Mesenchymal stem cell (in vitro differentiated cells and primary cell): ENCODE data around the gene NUTM2F.

Source experiments
- DNase-seq: peaks from one replicate; pipeline ENCODE4 v3.0.0-alpha.2; 2013
- H2AFZ ChIP-seq: one replicate; pipeline ENCODE4 v1.6.1; 2013; ENCODE audit warnings: low read depth, mild to moderate bottlenecking, control low read depth, inconsistent platforms, low read length, moderate library complexity
- H2AK5ac ChIP-seq: 2 replicates; pipeline ENCODE4 v1.6.1; 2013; ENCODE audit warnings: low read length, moderate library complexity, mild to moderate bottlenecking, inconsistent platforms; ENCODE audit not compliant: severe bottlenecking
- H2BK120ac ChIP-seq: one replicate; pipeline ENCODE4 v1.6.1; 2013; ENCODE audit warnings: low read depth, mild to moderate bottlenecking, inconsistent platforms, low read length, moderate library complexity
- H2BK12ac ChIP-seq, 2 experiments: one replicate each; pipeline ENCODE4 v1.6.1; 2013; ENCODE audit warnings: inconsistent platforms in 2 of 2, low read length in 2 of 2, mild to moderate bottlenecking in 2 of 2, moderate library complexity in 2 of 2, control low read depth in 1 of 2
- H2BK15ac ChIP-seq: one replicate; pipeline ENCODE4 v1.6.1; 2013; ENCODE audit warnings: mild to moderate bottlenecking, low read depth, inconsistent platforms; ENCODE audit not compliant: poor library complexity, severe bottlenecking
- H2BK5ac ChIP-seq: 2 replicates; pipeline ENCODE4 v1.6.1; 2013; ENCODE audit warnings: low read depth, mild to moderate bottlenecking, low read length, control low read depth, inconsistent platforms; ENCODE audit not compliant: poor library complexity, severe bottlenecking
- H3K14ac ChIP-seq, 2 experiments: one replicate each; pipeline ENCODE4 v1.6.1; 2013; ENCODE audit warnings: inconsistent platforms in 2 of 2, low read length in 2 of 2, control low read depth in 1 of 2, mild to moderate bottlenecking in 1 of 2, moderate library complexity in 1 of 2
- H3K18ac ChIP-seq, 2 experiments: one replicate each; pipeline ENCODE4 v1.6.1; 2013; ENCODE audit warnings: inconsistent platforms in 2 of 2, low read length in 2 of 2, control low read depth in 1 of 2, low read depth in 1 of 2, mild to moderate bottlenecking in 1 of 2
- H3K23ac ChIP-seq, 2 experiments: one replicate each; pipeline ENCODE4 v1.6.1; 2013; ENCODE audit warnings: inconsistent platforms in 2 of 2, low read length in 2 of 2, mild to moderate bottlenecking in 2 of 2, moderate library complexity in 2 of 2, control low read depth in 1 of 2
- H3K27ac ChIP-seq: 2 replicates; pipeline ENCODE4 v1.5.1; 2013; ENCODE audit warnings: mild to moderate bottlenecking, moderate library complexity, low read length, control low read depth, inconsistent platforms; ENCODE audit not compliant: poor library complexity, severe bottlenecking
- H3K27me3 ChIP-seq, 2 experiments: 2 replicates each; pipeline versions ENCODE4 v1.6.1 to v1.7.0; 2013; ENCODE audit warnings: low read length in 2 of 2, mild to moderate bottlenecking in 2 of 2, moderate library complexity in 2 of 2, control low read depth in 1 of 2, inconsistent platforms in 1 of 2; ENCODE audit not compliant: control insufficient read depth in 1 of 2, insufficient read depth in 1 of 2
- H3K36me3 ChIP-seq, 2 experiments: 2 replicates each; pipeline versions ENCODE4 v1.6.1 to v1.7.0; 2013; ENCODE audit warnings: low read length in 2 of 2, control low read depth in 1 of 2, inconsistent platforms in 1 of 2, low read depth in 1 of 2, mild to moderate bottlenecking in 1 of 2; ENCODE audit not compliant: insufficient read depth in 2 of 2, control insufficient read depth in 1 of 2
- H3K4ac ChIP-seq, 2 experiments: one replicate each; pipeline ENCODE4 v1.6.1; 2013; ENCODE audit warnings: inconsistent platforms in 2 of 2, low read length in 2 of 2, mild to moderate bottlenecking in 2 of 2, moderate library complexity in 2 of 2, control low read depth in 1 of 2, low read depth in 1 of 2
- H3K4me1 ChIP-seq: 2 replicates; pipeline ENCODE4 v1.6.1; 2013; ENCODE audit warnings: low read depth, low read length, control low read depth; ENCODE audit not compliant: control insufficient read depth, insufficient read depth
- H3K4me2 ChIP-seq: 2 replicates; pipeline ENCODE4 v1.6.1; 2013; ENCODE audit warnings: low read length, mild to moderate bottlenecking, inconsistent platforms; ENCODE audit not compliant: poor library complexity, severe bottlenecking
- H3K4me3 ChIP-seq, 2 experiments: 2 replicates each; pipeline versions ENCODE4 v1.5.1 to v1.7.0; 2013; ENCODE audit warnings: low read length in 2 of 2, mild to moderate bottlenecking in 2 of 2, control low read depth in 1 of 2, low read depth in 1 of 2; ENCODE audit not compliant: insufficient read depth in 1 of 2
- H3K79me1 ChIP-seq: replicated peaks from 2 replicates; pipeline ENCODE4 v1.6.1; 2013; ENCODE audit warnings: mild to moderate bottlenecking, control low read depth, low read length, inconsistent platforms; ENCODE audit not compliant: poor library complexity, severe bottlenecking
- H3K9ac ChIP-seq: 2 replicates; pipeline ENCODE4 v1.7.0; 2013; ENCODE audit warnings: mild to moderate bottlenecking, low read length, moderate library complexity
- H3K9me3 ChIP-seq: 2 replicates; pipeline ENCODE4 v1.7.0; 2013; ENCODE audit warnings: mild to moderate bottlenecking, low read length; ENCODE audit not compliant: control insufficient read depth
- H4K8ac ChIP-seq: one replicate; pipeline ENCODE4 v1.6.1; 2013; ENCODE audit warnings: inconsistent platforms, mild to moderate bottlenecking, low read length, moderate library complexity
- H4K91ac ChIP-seq: one replicate; pipeline ENCODE4 v1.6.1; 2013; ENCODE audit warnings: mild to moderate bottlenecking, low read length, inconsistent platforms
- WGBS: methylation state at CpG from one replicate; pipeline ENCODE4 v1.1.7; 2013; ENCODE audit warnings: mixed read lengths; 5-methylcytosine and 5-hydroxymethylcytosine counted together

Gene NUTM2F

GRCh38 chr9:94286116-94286515 is 42.3 kb downstream of the NUTM2F start:
- no peak overlapping the region for H3K14ac ChIP-seq
- H3K23ac ChIP-seq, result no peak overlapping the region
- WGBS, result no CpG with 5 or more reads among the region's 3 CpGs
- no peak overlapping the region for H2AFZ ChIP-seq
- H2BK15ac ChIP-seq, result no peak overlapping the region
- no peak overlapping the region for H3K4me3 ChIP-seq
- peaks cover 3 to 12% of the 10 kb centered on the region in 2 experiments for H3K36me3 ChIP-seq
- no peaks in the 10 kb centered on the region for H3K4me1 ChIP-seq
- no peak for DNase-seq
- H3K4me2 ChIP-seq, result no peak overlapping the region
- H2BK120ac ChIP-seq, result no peak overlapping the region
- H3K9me3 ChIP-seq, result no peaks in the 10 kb centered on the region
- H3K4ac ChIP-seq, result no peak overlapping the region
- H2BK12ac ChIP-seq, result no peak overlapping the region
- H4K91ac ChIP-seq, result no peak overlapping the region
- H3K18ac ChIP-seq, result no peak overlapping the region
- no peak overlapping the region for H2BK5ac ChIP-seq
- H3K79me1 ChIP-seq, result peaks cover 9% of the 10 kb centered on the region
- no peak overlapping the region for H4K8ac ChIP-seq
- H3K9ac ChIP-seq, result no peak overlapping the region
- no peak overlapping the region for H2AK5ac ChIP-seq
- no peaks in the 10 kb centered on the region for H3K27me3 ChIP-seq
- H3K27ac ChIP-seq, result no peak overlapping the region

- Histone ChIP-seq H2BK15ac (no peak overlapping the region), H2BK12ac (no peak overlapping the region), H3K79me1 (peaks cover 10% of the 10 kb centered on the region), H3K18ac (no peak overlapping the region), H3K4me1 (no peaks in the 10 kb centered on the region), H4K91ac (no peak overlapping the region), H3K9me3 (peaks cover 9% of the 10 kb centered on the region), H3K4me2 (no peak overlapping the region), H3K14ac (no peak overlapping the region), H3K27ac (no peak overlapping the region), H2BK120ac (no peak overlapping the region), H2AK5ac (no peak overlapping the region), H4K8ac (no peak overlapping the region), H3K9ac (no peak overlapping the region), H3K23ac (no peak overlapping the region), H3K27me3 (no peaks in the 10 kb centered on the region), H3K36me3 (peaks cover 8 to 26% of the 10 kb centered on the region in 2 experiments), H3K4me3 (no peak overlapping the region), H3K4ac (no peak overlapping the region), H2AFZ (no peak overlapping the region), H2BK5ac (no peak overlapping the region)
- DNase-seq, result no peak
Measured at GRCh38 chr9:94281101-94281500, 47.3 kb downstream of the NUTM2F start.

DNA sequence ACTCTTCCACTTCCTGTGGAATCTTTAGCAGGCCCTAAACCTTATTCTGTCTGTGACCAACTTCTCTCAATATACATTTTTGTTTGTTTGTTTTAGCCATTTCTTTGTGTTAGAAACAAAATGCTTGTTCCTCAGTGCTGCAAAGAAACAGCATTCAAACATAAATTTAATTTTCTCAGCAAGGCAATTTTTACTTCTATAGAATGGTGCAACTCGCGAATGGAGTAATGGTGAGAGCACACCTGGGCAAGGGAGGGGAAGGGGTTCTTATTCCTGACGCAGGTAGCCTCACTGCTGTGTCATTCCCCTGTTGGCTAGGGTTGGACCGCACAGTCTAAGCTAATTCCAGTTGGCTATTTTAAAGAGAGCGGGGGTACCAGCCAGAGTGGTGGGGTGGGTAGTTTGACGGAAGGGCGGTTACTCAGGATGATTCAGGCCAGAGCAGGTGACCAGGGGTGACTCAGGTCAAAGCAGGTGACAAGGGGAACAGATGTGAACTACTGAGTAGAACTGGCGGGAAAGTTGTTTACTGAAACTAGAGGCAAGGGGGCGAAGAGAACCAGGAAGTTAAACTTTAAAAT is 47.9 kb downstream of the NUTM2F start:
- Histone ChIP-seq H3K9ac (no peak overlapping the region), H3K4me3 (no peak overlapping the region), H2BK5ac (no peak overlapping the region), H2BK15ac (no peak overlapping the region), H3K9me3 (peaks cover 9% of the 10 kb centered on the region), H3K18ac (no peak overlapping the region), H3K23ac (no peak overlapping the region), H2AFZ (no peak overlapping the region), H3K14ac (no peak overlapping the region), H3K36me3 (peaks cover 8 to 25% of the 10 kb centered on the region in 2 experiments), H2BK120ac (no peak overlapping the region), H3K4me1 (no peaks in the 10 kb centered on the region), H3K4ac (no peak overlapping the region), H2AK5ac (no peak overlapping the region), H3K4me2 (no peak overlapping the region), H3K79me1 (peaks cover 13% of the 10 kb centered on the region), H4K8ac (no peak overlapping the region), H4K91ac (no peak overlapping the region), H2BK12ac (no peak overlapping the region), H3K27ac (no peak overlapping the region), H3K27me3 (no peaks in the 10 kb centered on the region)
- DNase-seq, result no peak
- whole genome bisulfite sequencing, result 97% methylated on average over 8 of the region's 9 CpGs

DNA sequence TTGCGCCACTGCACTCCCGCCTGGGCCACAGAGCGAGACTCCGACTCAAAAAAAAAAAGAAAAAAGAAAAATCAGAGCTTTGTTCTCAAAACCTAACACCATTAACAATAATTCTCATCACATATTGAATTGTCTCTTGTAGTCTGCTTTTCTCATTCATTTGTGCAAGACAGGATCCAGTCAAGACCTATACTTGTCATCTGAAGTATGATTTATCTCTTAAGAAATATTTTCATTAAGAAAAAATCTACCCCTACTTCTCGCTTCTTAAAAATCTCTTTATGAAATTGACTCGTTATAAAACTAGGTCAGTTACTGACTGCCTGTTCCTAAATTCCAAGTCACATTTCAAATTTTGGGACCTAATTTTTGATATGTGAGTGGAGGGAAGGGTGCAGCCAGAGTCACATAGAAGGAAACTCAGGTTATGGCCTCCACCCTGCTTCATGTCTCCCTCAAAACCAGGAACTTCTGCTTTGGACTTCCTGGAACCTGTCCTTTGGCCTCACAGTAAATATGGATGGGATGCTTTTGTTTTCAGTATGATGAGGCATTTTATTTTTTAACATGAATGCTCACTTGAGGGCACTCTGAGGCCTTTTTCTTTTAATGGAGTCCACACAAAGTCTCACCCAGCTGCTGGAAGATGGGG is 50.4 kb downstream of the NUTM2F start:
- no peak overlapping the region for H3K27ac ChIP-seq

More for the DNA sequence above, 50.4 kb downstream of the NUTM2F start:
- Histone ChIP-seq H2BK15ac (no peak overlapping the region), H4K8ac (no peak overlapping the region), H3K4ac (no peak overlapping the region), H3K4me1 (no peaks in the 10 kb centered on the region), H3K4me3 (no peak overlapping the region), H2BK5ac (no peak overlapping the region), H3K79me1 (peaks cover 20% of the 10 kb centered on the region), H2AK5ac (no peak overlapping the region), H3K14ac (no peak overlapping the region), H4K91ac (no peak overlapping the region), H3K27me3 (no peaks in the 10 kb centered on the region), H3K23ac (no peak overlapping the region), H2AFZ (no peak overlapping the region), H2BK120ac (no peak overlapping the region), H3K9ac (no peak overlapping the region), H3K4me2 (no peak overlapping the region), H3K9me3 (peaks cover 9% of the 10 kb centered on the region), H3K18ac (no peak overlapping the region), H2BK12ac (no peak overlapping the region), H3K36me3 (peaks cover 8 to 25% of the 10 kb centered on the region in 2 experiments)
- DNase-seq, result no peak
- WGBS, result 100% methylated on average over 5 of the region's 6 CpGs
